ENCODE results near the gene SKI.

DNA sequence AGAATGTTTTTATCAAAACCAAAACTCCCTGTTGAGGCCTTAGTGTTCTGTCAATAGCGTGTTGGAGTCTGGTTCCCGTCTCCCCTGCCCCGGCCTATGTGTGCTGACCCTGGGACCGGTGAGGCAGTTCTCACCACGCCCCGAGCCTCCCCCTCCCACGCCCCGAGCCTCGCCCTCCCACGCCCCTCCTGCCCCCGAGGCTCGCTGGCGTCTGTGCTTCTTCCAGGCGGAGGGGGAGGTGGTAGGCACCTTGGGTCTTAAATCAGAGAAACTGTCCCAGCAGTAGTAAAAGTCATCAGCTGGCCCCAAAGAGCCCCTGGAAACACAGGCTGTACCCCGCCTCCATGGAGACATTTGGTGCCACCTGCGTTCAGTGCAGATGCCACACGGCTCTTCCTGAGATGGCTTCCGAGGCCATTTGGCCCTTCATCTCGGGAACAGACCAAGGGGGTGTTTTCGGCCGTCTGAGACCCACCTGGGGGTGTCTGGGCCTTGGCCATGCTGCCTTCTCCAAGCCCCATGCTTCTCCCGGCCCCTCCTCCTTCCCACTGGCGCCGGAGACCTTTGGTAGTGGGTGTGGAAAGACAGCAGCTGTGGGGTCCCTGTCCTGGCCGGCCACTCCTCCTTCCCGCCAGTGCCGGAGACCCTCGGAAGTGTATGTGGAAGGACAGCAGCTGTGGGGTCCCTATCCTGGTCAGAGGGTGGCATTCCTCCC, 44.7 kb downstream of the SKI start:
- no peak for TF ChIP-seq EZH2 (IDR thresholded peaks at IDR 0.05; ENCODE audit: insufficient read depth, low read length)
- TF ChIP-seq, protein P1, sequence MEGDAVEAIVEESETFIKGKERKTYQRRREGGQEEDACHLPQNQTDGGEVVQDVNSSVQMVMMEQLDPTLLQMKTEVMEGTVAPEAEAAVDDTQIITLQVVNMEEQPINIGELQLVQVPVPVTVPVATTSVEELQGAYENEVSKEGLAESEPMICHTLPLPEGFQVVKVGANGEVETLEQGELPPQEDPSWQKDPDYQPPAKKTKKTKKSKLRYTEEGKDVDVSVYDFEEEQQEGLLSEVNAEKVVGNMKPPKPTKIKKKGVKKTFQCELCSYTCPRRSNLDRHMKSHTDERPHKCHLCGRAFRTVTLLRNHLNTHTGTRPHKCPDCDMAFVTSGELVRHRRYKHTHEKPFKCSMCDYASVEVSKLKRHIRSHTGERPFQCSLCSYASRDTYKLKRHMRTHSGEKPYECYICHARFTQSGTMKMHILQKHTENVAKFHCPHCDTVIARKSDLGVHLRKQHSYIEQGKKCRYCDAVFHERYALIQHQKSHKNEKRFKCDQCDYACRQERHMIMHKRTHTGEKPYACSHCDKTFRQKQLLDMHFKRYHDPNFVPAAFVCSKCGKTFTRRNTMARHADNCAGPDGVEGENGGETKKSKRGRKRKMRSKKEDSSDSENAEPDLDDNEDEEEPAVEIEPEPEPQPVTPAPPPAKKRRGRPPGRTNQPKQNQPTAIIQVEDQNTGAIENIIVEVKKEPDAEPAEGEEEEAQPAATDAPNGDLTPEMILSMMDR (IDR thresholded peaks at IDR 0.05; ENCODE audit: insufficient read depth, low read depth, low read length), result no peak

Measured in astrocyte (in vitro differentiated cells and primary cell).